HG02588 (cell line): ENCODE data around the gene STAC2.

Source experiments
- ATAC-seq: cut with Tn5 transposase; IDR thresholded peaks from one replicate; pipeline ENCODE4 v1.9.1; 2021; ENCODE audit warnings: mild to moderate bottlenecking, moderate library complexity; ENCODE audit not compliant: unreplicated experiment

STAC2 gene

DNA sequence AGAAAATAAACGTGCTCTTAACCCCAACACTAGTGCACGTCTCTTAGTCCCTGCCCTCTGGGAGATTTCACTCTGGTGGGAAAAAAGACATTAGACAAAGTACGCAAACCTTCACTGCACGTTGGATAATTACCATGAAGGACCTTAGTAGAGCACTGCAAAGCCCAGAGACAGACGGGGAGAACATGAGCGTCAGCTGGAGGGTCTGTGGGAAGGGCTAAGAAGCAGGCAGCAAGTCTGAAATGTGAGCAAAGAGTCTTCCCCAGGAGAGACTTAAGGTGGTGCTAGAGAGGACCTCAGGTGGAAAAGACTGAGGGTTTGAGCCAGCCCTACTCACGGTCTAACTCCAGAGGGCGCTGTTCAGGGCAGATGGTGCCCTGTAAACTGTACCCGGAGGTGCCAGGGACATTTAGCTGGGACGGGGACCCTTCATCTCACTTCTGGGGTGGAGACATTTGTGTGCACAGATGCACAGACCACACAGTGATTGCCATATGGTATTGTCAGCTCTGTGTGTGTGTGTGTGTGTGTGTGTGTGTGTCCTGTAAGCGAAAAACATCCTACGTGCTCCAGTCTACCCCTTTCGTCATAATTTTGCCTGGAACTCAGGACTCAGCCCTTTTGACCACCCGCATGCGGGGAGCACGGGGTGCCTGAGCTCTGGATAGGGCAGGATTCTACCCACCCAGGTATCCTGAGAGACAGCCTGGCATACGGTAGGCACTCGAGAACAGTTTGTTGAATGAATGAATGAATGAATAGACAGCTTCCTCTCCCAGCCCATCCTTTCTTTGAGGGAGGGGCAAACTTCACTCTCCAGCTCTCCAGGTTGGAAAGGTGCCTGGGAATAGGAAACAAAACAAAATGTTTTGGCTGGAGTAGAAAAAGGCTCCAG lies 10.1 kb upstream of the STAC2 start:
- no peak for ATAC-seq

DNA sequence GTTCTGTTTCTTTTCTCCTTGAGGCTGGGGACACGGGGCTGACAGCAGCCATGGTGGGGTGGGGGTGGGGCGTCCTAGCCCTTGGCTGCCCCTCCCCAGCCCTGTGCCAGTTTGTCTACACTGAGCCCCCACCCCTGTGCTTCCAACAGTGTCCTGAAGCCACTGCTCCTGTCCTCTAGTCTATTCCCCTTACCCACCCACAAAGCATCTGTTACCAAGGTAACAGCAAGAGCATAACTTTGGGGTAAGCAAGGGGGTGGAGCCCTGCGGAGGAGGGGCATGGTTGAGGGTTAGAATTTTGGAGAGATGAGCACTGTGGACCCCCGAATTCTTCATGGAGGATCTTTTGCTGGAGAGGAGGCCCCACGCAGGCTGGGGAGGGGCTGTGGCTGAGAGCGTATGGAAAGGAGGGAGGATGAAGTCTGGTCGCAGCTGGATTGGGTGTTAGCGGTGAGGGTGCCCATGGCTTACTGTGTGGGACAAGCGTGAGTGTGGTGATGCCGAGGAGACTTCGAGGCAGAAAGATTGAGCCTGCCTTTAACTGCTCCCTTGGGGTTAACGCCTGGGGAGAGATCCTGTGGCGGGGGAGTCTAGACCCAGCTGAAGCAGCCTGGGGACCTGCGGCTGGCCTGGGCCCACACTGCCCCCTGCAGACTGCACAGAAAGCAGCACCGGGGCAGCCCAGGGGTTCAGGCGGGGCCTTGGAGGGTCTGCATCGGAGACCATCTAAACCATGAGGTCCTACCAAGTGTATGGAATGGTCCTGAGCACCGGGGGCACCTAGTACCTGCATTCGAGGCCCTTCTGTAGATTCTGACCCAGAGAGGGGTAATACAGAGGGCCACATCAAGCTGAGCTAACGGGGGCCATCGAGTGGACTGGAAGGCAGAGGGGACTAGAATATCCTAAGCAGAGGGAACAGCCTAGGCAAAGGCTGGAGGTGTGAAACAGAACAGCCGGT lies 6.1 kb upstream of the STAC2 start:
- no peak for ATAC-seq

DNA sequence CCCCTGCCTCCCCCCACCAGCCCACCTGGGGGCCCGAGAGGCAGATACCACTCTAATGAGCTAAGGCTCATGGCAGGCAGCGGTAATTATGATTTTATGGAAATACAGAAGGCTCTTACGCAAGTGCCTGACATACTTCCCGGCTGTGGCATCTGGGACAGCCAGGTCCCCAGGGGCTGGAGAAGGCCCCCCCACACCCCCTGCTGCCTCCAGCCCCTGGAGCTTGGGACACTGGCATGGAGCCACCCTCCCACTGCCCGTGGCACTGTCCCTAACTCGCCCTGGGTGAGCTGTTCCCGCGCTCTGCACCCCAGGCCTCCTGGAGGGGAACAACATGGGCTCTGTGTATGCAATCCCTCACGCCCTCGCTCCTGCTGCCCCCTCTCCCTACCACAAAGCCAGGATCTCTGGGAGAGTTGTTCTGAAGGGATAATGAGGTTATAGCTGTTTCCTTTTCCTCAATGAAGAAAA lies 5.4 kb upstream of the STAC2 start:
- no peak for ATAC-seq

DNA sequence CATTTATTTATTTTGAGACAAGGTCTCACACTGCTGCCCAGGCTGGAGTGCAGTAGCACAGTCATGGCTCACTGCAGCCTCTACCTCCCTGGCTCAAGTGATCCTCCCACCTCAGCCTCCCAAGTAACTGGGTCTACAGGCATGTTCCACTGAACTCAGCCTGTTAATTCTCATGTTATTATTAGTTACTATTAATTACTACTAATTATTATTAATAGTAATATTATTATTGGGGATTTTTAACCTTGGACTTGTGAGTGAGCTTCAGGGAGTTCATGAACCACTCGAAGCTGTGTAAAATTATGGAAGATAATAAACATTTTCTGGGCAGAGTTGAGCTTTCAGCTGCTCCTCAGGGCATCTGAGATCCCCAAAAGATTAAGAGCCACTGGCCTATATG lies 4.6 kb upstream of the STAC2 start:
- no peak for ATAC-seq

DNA sequence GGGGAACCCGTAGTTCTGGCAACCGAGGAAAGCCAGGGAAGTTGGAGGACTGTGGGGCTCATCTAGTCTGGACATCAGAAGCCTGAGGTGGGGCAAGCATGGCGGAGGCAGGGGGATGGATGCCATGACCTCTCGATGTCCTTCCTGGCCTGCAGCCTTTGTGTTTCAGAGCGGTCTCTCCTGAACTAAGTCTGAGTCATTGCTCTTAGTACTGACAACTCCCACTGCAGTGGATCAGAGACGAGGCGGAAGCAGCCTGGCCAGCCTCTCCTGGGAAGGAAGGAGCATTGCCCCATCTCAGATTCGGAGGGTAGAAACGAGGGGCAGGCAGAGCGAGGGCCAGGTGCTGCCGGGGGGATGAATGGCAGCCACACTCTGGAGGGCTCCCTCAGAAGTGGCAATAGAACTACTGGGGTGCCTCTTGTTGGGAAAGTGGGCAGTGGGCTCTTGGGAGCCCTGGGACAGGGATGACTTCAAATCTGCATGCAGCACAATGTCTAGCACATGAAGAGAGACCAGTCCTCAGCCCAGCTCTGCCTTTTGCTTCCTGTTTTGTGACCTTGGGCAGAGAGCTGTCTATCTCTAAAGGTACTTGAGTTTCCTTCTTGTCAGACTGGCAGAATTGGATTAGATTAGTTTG lies 3.6 kb upstream of the STAC2 start:
- no peak for ATAC-seq

DNA sequence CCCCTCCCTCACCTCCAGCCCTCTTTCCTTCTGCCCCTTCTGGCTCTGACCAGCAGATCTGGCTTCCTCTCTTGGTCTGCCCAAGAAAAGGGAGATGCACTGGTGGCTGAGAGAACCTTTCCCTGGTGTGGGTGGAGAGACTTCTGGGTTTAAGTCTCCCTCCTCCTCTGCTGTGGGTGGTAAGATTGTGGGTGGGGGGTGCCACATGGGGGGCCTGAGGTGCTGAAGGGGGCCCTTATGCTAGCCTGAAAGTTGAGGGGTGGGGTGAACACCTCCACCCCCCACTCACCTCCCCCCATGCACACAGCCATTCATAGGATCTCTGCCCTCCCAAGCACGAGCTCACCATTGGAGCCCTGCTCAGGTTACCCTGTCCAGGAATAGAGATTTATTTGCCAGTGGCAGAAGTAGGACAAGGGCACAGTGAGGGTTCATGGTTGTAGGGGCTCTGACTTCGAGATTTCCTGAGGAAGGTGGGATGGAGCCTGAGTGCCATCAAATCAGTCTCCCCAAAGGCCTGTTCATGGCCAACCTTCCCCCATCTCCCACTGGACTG lies 1.7 kb upstream of the STAC2 start:
- no peak for ATAC-seq

DNA sequence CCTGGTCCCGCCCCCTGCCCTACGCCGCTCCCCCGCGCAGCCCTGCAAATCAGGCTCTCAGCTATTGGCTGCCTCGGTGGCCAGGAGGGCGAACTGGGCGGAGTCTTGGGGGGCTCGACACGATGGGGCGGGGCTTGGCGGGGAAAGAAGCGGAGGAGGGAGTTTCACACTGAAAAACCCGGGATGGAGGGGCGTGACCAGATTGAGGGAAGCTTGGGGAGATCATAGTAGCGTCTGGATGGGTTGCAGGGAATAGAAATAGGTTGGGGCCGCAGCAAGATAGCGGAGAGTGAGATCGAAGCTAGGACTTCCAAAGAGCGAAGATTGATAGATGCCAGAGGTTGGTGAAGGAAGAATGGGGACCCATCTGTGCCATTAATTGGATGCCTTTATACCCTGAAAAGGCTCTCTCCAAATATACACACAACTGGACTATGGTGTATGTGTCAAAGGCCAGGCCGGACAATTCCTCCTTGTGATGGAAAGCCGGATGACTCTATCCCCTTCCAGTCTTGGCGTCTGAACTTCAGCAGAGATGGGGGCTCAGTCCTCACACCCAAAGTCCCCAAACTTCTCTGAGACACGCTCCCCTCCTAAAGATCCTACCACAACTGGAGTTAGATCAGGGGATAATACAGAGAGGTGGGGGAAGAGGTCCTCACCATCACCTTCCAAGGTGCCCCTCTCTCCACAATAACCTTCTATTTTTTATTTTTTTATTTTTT lies 376 bp upstream of the STAC2 start:
- ATAC-seq, result no peak

DNA sequence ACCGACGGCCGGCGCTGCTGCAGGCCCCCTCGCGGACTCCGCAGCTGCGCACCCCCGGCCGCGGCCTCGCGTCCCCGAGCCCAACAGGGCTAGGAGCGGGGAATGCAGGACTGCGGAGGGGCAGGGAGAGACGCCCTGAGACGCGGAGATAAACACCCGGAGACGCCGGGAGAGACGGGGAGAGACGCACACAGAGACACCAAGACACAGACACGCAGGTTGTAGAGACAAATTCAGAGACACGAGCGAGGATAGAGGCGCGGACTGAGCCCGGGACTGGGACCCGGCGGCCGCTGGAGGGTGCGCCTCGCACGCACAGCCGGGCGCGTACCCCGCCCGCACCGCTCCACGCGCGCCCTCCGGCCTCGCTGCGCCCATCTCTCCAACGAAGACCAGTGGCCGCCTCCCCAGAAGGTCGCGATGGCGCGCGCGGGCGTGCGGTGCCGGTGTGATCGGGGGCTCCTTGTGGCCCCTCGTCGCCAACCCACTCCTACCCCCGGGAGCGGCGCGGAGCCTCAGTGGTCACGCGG lies 902 bp downstream of the STAC2 start:
- no peak for ATAC-seq

DNA sequence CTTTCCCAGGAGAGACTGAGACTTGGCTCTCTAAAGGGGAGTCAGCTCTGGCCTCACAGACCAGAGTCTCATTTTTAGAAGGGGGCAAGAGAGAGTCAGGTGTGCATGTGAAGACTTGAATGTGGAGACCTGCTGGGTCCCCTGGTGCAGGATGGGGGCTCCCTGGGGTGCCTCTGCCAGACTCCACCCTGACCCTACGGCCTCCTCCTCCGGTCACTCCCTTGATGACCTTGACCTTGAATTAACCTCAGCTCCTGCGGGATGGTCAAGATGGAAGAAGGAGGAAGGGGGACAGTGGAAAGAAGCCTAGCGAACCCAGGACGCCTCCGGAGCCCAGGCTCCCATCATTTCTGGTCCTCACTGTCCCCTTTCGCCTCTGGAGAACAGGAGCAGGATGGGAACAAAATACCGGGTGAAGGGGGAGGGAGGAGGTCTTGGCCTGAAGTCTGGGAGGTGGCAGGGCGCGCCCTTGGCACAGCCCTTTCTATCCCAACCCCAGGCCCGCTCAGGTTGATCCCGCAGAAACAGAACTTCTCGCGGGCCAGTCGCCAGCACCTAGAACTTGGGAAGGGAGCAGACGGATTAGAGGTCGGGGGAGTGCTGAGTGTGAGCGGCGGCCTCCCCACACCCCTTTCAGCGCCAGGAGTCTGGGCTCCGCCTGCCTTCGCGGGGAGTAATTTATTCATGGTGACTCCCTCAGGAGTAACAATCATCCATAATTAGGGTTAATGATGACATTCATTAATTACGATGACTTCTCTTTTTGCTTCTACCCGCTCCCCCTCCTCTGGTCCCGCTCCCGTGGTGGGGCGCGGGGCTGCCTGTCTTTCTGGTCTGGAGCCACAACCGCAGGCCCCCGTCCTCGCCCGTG lies 1.6 kb downstream of the STAC2 start:
- no peak for ATAC-seq

DNA sequence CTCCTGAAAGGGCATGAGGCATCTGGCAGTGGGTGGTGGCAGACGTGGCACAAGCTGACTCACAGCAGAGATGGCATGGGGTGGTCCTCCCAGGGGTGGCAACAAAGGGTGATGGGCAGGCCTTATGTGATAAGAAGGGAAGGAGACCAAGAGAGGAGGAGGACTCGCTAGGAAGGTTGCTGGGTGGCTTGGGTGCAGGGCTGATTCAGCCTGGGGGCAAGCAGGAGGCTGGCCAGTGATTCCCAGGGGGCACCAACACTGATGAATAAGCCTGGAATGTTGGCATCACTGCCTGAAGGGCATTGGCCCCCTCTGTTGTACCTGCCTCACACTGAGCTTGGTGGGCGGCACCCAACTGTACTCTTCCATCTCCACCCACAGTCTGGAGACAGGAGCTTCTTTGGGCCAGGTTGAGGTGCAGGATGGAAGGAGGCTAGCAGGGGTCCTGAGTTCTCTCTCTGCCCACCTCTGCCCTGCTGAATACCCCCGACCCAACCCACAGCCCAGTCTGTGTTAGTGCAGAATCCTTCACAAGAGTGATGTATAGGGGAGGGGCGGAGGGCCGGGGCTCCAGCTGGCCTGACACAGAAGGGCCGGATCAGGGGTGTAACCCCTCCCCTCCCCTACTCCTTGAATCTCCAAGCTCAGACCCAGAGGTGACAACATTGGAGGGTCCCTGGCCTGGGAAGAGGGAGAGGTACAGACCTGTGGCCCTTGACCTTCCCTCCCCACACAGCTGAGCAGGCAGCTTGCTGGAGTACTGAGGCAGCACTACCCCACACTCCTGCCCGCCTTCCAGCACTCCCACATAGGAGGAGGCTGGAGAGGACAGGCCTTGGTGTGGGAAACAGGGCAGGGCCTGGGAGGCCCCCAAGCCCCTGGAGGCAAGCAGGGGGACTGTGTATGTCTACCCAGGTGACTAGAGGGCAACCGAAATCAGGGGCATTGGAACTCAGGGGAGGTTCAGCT lies 2.6 kb downstream of the STAC2 start:
- ATAC-seq, result no peak

DNA sequence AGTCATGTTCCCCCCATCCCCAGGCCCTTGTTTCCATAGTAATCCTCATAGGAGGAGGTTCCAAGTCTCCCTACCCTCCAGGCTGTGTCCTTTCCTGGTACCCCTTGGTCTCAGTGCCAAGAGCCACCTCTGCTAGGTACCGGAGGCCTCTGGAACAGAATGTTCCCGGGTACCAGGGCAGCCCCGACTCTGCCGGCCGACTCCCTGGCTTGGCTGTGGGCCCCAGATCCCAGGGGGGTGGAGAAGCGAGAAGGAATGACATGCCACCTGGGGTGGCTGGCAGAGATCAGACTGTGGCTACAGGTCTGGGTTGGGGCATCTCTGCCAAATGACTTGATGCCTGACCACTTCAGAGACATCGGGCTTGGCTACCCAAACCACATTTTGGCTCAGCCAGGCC lies 3.6 kb downstream of the STAC2 start:
- ATAC-seq, result no peak

DNA sequence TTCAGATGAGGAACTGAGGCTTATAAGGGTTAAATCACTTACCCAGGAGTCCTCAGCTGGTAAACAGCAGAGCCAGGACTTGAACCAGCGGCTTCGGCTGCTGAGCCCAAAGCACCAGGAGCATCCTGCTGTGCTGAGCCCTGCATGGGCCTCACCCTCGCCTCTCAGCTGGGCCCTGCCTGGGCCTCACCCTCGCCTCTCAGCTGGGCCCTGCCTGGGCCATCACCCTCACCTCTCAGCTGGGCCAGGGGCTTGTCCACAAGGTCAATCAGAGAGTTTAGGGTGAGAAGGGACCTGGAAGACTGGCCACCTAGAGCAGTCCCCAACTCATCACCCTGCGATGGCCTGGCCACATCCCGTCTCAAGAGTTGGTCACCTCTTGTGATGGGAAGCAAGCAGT lies 4.2 kb downstream of the STAC2 start:
- no peak for ATAC-seq

DNA sequence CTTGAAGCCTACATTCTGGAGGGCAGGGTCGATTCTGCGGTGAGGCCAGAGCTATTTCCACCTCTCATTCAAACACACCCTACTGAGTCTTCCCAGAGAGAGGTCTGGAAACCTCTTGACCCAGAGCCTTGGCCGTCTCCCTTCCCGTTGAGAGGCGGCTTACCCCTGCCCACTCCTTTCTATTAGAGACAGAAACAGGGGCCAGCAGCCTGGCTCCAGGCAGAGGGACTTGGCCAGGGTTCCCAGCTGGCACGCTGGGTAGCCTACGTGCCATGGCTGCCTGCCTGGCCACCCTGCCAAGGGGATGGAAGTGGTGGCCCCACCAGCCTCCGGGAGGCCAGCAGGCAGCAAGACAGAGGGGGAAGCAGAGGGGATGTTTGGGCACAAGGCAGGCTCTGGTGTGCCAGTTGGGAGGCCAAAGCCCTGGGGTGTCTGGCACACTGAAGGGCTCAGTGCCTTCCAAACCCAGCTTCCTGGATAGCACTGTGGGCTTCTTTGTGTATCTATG lies 6.0 kb downstream of the STAC2 start:
- ATAC-seq, result no peak

DNA sequence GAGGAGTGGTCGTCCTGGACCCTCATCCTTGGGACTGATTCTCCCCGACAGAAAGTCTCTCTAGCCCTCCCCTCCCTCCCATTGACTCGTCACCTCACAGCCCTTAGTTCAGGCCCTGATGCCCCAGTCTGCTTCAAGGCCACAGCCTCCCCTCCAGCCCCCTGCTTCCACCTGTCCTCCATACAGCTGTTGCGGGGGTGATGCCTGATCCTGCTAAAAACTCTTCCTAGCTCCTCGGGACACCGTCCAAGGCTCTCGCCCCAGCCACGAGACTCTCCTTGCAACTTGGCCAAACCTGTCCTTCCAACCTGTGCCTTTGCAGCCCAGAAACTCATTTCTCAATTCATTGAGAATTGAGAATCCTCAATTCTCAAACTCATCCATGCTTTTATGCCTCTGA lies 6.8 kb downstream of the STAC2 start:
- ATAC-seq, result no peak

DNA sequence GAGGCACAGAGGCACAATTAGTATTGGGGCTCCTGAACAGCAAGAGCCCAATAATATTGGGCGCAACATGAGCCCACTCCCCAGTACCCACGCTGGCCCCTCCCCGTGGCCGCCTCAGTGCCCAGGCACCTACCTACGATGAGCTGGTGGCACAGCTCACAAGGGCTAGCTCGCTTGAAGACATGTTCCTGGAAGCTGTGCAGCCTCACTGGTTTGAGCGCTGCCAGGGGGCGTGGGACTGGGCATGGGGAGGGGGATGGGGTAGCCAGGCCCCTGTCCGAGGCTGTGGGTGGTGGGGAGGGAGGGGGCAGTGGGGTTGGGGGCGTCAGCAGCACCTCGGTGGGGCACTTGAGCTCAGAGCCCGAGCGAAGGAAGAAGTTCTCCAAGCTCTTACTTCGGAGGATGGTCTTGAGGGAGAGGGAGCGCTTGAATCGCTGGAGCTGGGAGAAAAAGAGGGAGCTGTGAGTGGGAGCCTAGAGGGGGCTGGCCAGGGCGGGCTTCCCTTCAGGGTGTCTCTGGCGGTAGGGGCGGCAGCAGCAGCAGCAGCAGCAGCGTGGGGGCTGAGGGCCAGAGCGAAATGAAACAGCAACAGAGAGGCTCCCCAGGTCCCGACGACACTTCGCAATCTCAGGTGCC lies 7.9 kb downstream of the STAC2 start:
- ATAC-seq, result no peak

DNA sequence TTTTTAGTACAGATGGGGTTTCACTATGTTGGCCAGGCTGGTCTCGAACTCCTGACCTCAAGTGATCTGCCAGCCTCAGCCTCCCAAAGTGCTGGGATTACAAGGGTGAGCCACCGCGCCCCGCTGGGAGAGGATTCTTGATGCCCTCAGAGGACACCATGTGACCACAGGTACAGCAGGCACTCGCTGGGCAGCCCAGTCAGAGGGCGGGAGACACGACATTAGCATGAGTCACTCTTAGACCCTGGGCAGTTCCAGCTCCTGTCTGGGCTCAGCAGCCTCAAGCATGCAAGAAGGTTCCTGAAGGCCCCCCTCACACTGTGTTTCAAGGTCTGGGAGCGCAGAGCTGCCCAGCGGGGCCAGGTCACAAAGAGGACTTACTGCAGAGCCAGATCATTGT lies 11.9 kb downstream of the STAC2 start:
- no peak for ATAC-seq

DNA sequence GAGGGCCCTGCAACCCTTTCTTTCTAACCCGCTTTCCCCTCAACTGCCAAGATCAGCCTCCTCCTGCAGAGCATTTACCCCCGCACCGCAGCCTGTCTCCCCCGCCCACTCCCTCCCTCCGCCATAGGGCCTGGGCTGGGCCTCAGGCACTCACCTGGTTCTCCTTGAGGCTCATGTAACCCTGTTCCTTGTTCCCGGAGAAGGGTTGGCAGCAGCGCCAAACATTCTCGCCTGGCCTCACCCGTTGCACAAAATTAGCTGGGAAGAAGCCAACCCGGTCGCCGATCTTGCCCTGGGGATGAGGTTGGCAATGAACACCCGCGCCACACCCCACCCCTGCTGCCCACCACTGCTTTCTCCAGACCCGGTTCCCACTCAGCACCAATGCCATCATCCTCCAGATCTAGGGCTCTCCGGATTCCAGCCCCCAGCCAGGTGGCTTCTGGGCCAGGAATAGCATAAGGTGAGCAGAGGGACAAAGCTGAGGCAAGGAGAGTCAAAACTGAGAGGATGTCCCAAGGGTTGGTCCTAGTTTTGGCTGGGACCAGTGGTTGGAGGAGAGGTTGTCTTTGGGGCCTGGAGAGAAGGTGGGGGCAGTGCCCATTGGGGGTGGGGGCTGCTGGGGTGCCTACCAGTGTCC lies 12.8 kb downstream of the STAC2 start:
- no peak for ATAC-seq
